ENCODE data around the gene SYNE4.

DNA sequence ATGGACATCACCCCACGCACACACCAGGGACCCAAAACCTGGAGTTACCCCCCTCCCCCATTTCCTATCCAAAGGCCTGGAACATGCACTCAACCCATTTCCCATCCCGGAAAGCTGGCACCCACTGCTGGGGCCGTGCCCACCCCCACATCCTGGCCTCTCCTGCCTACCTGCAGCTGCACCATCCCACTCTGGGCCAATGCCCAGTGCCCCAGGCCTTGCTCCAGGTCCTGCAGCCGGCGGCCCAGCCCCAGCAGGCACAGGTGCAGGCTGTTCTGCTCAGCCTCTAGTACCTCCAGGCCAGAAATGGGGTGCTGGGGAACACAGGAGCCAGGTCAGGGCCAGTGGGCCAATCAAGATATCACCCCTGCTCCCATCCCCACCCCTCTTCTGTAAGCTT, 1.7 kb downstream of the SYNE4 start:
- TF ChIP-seq EZH2 (IDR thresholded peaks at IDR 0.05) (no peak), EZH2phosphoT487 (IDR thresholded peaks at IDR 0.05) (no peak)
- TF ChIP-seq, protein P1, sequence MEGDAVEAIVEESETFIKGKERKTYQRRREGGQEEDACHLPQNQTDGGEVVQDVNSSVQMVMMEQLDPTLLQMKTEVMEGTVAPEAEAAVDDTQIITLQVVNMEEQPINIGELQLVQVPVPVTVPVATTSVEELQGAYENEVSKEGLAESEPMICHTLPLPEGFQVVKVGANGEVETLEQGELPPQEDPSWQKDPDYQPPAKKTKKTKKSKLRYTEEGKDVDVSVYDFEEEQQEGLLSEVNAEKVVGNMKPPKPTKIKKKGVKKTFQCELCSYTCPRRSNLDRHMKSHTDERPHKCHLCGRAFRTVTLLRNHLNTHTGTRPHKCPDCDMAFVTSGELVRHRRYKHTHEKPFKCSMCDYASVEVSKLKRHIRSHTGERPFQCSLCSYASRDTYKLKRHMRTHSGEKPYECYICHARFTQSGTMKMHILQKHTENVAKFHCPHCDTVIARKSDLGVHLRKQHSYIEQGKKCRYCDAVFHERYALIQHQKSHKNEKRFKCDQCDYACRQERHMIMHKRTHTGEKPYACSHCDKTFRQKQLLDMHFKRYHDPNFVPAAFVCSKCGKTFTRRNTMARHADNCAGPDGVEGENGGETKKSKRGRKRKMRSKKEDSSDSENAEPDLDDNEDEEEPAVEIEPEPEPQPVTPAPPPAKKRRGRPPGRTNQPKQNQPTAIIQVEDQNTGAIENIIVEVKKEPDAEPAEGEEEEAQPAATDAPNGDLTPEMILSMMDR (IDR thresholded peaks at IDR 0.05) = no peak
